Activated CD8-positive, alpha-beta memory T cell treated with anti-CD3 and anti-CD28 coated beads, Interleukin-2, amount 50 U/mL, for 1 hour (primary cell): Measurements from ENCODE around the gene COX7A2L.
"Not testable (repeated sequence)": the region's sequence is repeated elsewhere in the genome, so short reads cannot be mapped to it uniquely, and the experiment has no call there.

Source experiments
- DNase-seq: peaks from one replicate; pipeline ENCODE4 v3.0.0-alpha.2; 2020; ENCODE audit errors: extremely low read depth

Gene COX7A2L

GRCh38 chr2:42339191-42339912 is 21.7 kb downstream of the COX7A2L start:
- no peak for DNase-seq

GRCh38 chr2:42338567-42339190 is 22.3 kb downstream of the COX7A2L start:
- DNase-seq: no peak

- DNase-seq: no peak
Measured at GRCh38 chr2:42337846-42338566, 23.0 kb downstream of the COX7A2L start.

GRCh38 chr2:42337356-42337820 is 23.6 kb downstream of the COX7A2L start:
- no peak for DNase-seq

GRCh38 chr2:42336361-42336965 is 24.6 kb downstream of the COX7A2L start:
- no peak for DNase-seq

- DNase-seq: no peak
Measured at GRCh38 chr2:42335514-42336104, 25.4 kb downstream of the COX7A2L start.

- not testable (repeated sequence) for DNase-seq
Measured at GRCh38 chr2:42334865-42335264, 26.2 kb downstream of the COX7A2L start.

- DNase-seq: no peak
Measured at GRCh38 chr2:42334220-42334619, 26.8 kb downstream of the COX7A2L start.

GRCh38 chr2:42333579-42333978 is 27.4 kb downstream of the COX7A2L start:
- no peak for DNase-seq

GRCh38 chr2:42332575-42332974 is 28.4 kb downstream of the COX7A2L start:
- no peak for DNase-seq

- no peak for DNase-seq
Measured at GRCh38 chr2:42331569-42332284, 29.3 kb downstream of the COX7A2L start.

GRCh38 chr2:42329736-42330135 is 31.3 kb downstream of the COX7A2L start:
- no peak for DNase-seq

GRCh38 chr2:42328923-42329322 is 32.1 kb downstream of the COX7A2L start:
- DNase-seq: no peak

GRCh38 chr2:42328148-42328833 is 32.7 kb downstream of the COX7A2L start:
- no peak for DNase-seq

- DNase-seq: no peak
Measured at GRCh38 chr2:42327125-42327524, 33.9 kb downstream of the COX7A2L start.

GRCh38 chr2:42325609-42326008 is 35.4 kb downstream of the COX7A2L start:
- no peak for DNase-seq

GRCh38 chr2:42324949-42325348 is 36.1 kb downstream of the COX7A2L start:
- DNase-seq: no peak

GRCh38 chr2:42324244-42324643 is 36.8 kb downstream of the COX7A2L start:
- DNase-seq: no peak

GRCh38 chr2:42321452-42322064 is 39.5 kb downstream of the COX7A2L start:
- DNase-seq: no peak

GRCh38 chr2:42319265-42319664 is 41.8 kb downstream of the COX7A2L start:
- no peak for DNase-seq
